Kidney glomerular epithelial cell (primary cell): Measurements from ENCODE around the gene LMOD1.
"Not testable (repeated sequence)": the region's sequence is repeated elsewhere in the genome, so short reads cannot be mapped to it uniquely, and the experiment has no call there.

ENCODE experiments used
- DNase-seq: peaks from one replicate; lab custom pipeline; 2025; lab: John Stamatoyannopoulos, UW

LMOD1 gene

DNA sequence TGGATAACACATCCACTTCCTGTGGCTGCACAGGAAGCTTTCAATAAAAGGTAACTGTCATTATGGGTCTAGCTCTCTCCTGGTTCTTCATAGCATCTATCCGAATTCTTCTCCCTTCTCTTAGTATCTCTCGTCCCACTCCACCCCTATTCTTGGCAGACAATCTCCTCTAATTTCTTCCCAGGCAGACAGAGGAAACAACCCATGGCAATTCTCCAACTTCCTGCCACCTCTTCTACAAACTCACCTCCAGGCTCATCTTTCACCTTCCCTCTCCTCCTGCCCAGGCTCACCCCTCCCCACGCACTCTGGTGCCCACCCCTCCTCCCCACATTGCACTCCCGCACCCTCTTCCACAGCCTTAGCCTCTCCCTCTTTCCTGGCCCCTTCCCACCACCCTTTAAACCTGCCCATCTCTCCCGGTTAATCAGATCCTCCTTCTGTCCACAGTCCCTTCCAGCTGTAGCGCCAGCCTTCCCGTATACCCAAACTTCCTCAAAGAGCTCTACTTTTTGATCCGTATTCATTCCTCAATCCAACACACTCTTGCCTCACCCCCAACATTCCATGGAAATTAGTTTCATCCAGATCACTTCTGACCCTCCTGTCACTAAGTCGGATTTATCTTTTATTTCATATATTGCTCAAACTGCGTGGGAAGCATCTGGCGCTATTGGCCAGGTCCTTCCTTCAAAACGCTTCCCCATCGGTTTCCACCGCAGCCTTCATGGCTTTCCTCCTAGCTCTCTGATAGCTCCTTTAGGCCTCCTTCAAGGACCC is 31.7 kb downstream of the LMOD1 start:
- no peak for DNase-seq

DNA sequence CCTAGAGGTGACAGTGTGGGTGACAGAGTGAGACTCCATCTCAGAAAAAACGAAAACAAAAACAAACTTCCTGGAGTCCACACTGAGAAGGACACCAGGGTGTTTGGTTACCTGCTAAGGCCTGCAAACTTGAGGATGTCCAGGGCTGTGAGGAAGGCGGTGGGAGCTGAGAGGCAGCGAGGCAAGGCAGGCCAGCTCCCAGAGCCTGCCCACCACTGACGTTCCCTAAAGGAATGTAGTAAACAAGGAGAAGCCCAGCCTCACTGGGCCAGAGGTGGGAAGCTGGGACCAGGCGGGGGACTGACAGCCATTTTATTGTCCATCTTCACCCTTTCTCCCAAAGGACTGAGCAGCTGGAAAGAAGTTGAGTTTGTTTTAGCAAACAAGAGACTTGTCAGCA is 33.5 kb downstream of the LMOD1 start:
- peak; percentile 33 for DNase-seq

- no peak for DNase-seq
Measured at GRCh38 chr1:201911826-201912571, 34.3 kb downstream of the LMOD1 start.

- no peak for DNase-seq
Measured at GRCh38 chr1:201907621-201908020, 38.7 kb downstream of the LMOD1 start.

GRCh38 chr1:201906336-201906735 is 40.0 kb downstream of the LMOD1 start:
- DNase-seq: no peak

- DNase-seq: no peak
Measured at GRCh38 chr1:201905234-201905890, 41.0 kb downstream of the LMOD1 start.

GRCh38 chr1:201904579-201904978 is 41.8 kb downstream of the LMOD1 start:
- DNase-seq: peak; percentile 76

GRCh38 chr1:201903135-201903534 is 43.2 kb downstream of the LMOD1 start:
- DNase-seq: no peak

DNA sequence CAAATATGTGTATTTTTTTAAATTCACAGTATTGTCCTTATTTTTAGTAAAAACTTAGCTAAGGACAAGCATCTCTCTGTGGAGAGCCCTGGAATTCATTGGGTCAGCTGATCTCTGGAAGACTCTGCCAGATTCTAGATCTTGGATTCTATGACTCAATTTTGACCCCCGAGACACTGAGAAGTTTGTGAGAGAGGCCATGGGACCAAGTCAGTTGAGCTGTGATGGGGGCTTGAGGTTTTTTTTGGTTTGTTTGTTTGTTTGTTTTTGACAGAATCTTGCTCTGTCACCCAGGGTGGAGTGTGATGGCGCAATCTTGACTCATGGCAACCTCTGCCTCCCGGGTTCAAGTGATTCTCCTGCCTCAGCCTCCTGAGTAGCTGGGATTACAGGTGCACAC is 44.1 kb downstream of the LMOD1 start:
- DNase-seq: no peak

DNA sequence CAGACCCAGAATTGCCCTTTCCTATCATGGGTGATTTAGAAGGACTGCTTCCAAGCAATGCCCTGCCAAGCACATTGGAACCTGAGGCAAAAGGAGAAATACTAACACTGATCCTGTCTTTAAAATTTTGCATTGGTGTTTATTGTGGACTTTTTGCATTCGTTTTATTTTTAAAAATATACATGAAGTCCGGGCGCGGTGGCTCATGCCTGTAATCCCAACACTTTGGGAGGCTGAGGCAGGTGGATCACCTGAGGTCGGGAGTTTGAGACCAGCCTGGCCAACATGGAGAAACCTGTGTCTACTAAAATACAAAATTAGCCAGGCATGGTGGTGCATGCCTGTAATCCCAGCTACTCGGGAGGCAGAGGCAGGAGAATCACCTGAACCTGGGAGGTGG is 45.3 kb downstream of the LMOD1 start:
- DNase-seq: not testable (repeated sequence)

DNA sequence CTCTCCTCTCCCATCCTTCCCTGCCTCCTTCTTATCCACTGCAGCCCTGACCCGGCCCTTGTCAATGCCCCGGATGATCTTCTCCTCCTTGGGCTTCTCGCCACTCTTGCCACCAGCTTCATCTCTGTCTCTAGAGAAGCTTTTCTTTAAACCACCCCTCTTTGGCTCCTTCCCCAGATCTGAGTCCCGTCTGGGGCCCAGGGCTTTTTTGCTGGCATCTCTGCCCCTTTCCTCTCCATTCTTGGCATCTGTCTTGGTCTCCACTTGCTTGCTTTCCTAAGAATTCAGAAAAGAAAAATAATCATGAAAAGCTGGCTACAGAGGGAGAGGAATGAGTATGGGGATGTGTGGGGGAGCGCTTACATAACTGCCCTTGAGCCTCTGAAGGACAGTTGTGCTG is 45.9 kb downstream of the LMOD1 start:
- no peak for DNase-seq

GRCh38 chr1:201899683-201900429 is 46.5 kb downstream of the LMOD1 start:
- no peak for DNase-seq

DNA sequence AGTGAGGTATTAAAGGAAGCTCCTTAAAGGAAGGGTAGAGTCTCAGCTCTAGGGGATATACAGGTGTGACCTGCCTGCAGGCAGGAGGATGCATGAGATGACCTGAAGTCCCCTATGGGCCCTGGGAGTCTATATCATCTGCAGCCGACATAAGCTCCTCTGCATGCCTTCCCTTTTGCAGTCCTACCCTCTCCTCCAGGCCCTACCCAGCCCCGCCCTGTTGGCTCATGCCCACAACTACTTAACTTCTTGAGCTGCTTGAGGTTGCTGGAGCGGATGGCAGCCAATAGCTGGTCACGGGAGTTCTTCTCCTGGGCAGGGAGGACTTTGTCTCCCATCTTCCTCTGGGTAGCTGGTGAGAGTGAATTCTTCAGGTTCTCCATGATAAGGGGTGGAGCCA is 47.4 kb downstream of the LMOD1 start:
- no peak for DNase-seq

DNA sequence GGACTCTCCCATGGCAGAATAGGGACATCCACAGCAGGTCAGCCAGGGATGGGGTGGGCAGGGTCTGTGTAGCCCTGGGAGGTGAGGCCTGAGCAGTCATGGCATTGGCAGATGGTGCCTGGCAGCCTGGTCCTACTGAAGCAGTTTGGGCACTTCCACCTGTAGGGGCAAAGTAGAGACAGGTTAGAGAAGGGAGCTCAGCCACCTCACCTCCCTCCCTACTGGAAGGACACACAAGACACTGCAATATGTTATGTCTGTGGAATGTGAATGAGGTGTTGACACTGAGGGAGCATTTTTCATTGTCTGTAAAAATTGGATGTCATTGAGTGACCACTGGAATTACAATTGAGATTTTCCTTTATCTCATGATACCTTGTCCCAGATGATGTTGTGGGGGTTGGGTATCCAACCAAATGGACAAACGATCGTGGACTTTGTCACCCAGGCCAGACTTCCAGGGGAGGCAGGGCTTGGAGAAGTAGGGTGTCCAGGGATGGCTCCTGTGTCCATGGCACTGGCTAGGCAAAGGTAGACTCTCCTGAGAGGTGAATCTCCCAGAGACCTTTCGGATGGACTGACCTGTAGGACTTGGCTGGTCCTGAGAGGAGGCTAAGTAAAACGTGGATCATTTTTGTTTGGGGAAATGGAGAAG is 48.0 kb downstream of the LMOD1 start:
- DNase-seq: no peak

DNA sequence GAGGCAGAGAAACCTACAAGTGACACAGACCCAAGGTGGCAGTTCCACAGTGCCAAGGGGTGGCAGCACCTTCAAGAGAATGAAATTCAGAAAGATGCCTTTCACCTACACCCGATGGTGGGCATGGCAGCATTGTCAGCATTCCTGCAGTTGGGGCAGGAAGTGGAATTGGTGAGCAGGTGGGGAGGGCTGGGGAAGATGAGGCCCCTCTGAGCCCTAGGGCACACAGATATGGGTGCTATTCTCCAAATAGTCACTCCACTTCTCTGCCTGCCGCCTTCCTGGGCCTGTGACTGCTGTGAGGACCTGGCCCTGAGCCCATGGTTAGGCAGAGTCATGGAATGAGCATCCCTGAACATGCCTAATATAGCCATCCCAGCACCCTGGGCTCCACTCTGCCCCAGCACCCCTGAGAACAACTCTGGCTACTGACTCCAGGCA is 49.4 kb downstream of the LMOD1 start:
- peak; percentile 32 for DNase-seq

GRCh38 chr1:201895913-201896807 is 50.2 kb downstream of the LMOD1 start:
- peak; percentile 78 for DNase-seq

DNA sequence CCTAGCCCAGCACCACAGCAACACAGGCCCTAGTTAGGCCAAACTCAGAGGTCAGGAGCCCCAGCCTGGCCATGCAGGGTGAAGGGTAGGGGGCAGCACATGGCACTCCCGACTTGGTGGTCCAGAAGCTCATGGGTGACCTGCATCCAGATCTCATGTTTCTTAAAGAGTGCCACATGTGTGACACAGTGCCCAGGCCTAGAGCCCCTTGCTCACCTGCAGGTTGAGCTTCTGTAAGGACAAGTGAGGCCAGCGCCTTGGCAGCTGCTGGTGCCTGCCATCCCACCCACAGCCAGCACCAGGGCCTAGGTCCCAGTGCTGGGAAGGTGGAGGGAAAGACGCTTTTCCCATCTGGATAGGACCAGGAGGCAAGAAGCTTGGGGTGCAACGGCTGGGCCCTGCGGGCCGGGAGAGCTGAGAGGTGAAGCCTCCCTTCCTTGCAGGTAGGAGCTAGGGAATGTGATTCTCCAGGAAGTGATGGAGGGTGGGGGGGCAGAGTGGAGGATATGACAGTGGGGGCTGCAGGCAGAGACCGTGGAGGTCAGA is 51.2 kb downstream of the LMOD1 start:
- DNase-seq: no peak

DNA sequence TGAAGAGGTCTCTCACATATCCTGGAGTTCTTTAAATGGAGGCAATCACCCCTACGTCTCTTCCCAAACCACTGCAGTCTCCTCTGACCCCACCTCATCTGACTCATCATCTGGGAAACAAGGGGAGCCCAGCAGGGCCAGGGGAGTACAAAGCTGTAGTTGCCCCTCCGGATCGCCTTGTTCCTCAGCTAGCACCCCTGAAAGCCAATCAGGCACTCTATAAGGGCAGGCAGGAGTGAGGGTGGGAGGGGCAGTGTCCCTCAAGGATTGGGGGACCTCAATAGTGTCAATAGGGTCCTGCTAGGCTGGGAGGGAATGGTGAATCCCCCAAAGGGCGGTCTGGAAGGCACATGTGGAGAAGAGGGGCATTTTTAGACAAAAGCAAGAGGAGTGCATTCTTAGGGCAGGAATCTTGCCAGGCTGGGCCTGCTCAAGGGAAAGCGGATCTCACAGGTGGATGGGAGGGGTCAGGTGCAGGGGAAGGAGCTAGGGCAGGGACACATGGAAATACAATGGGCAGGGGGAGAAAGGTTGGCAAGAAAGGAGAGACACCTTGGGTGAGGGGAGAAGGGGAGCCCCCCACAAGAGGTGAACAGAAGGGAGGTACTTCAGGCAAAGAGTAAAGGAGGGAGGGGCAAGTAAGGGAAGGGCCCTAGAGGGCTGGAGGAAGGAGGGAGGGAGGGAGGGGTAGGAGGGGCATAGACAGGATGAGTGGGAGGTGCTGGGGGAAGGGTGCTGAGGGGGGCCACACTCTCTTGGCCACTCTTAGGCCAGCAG is 51.8 kb downstream of the LMOD1 start:
- no peak for DNase-seq

GRCh38 chr1:201893431-201893830 is 52.9 kb downstream of the LMOD1 start:
- no peak for DNase-seq

GRCh38 chr1:201892211-201892610 is 54.1 kb downstream of the LMOD1 start:
- no peak for DNase-seq
